HuH-7.5 (cell line): ENCODE data around the gene GPC6.
A peak's percentile ranks its signal among the peaks of the same experiment; 100 is the strongest.
"Not testable (repeated sequence)": the region's sequence is repeated elsewhere in the genome, so short reads cannot be mapped to it uniquely, and the experiment has no call there.

Experiments used
- DNase-seq: peaks from one replicate; pipeline ENCODE4 v3.0.0; 2011; ENCODE audit warnings: low spot score

The GPC6 gene

GRCh38 chr13:93320942-93321341 is 94.3 kb downstream of the GPC6 start:
- no peak for DNase-seq

DNA sequence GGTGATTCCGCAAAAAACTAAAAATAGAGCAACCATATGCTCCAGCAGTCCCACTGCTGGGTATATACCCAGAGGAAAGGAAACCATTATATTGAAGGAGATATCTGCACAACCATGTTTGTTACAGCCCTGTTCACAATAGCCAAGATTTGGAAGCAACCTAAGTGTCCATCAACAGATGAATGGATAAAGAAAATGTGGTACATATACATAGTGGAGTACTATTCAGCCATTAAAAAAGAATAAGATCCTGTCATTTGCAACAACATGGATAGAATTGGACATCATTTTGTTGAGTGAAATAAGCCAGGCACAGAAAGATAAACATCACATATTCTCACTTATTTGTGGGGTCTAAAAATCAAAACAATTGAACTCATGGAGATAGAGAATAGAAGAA is 97.3 kb downstream of the GPC6 start:
- DNase-seq = not testable (repeated sequence)

- no peak for DNase-seq
These were observed 99.0 kb downstream of the GPC6 start for GRCh38 chr13:93325303-93326233.

- DNase-seq = no peak
These were observed 99.7 kb downstream of the GPC6 start for GRCh38 chr13:93326234-93326811.

DNA sequence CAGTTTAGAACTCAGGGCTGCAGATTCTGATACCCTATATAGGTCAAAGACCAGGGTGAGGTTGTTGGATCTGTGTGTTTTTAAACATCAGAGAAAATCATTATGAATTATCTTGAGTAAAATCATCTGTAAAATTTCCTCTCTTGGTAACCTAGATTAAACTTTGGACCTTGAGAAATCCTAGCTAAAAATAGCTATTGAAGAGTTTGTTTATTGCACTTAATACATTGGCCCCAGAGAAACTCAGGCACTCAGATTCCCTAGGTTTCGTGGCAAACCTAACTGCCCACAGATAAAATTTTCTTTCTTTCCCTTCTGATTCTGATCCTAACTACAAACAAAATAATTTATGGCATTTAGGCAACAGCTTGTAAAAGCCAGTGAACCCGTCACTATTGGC is 102.3 kb downstream of the GPC6 start:
- DNase-seq = no peak

DNA sequence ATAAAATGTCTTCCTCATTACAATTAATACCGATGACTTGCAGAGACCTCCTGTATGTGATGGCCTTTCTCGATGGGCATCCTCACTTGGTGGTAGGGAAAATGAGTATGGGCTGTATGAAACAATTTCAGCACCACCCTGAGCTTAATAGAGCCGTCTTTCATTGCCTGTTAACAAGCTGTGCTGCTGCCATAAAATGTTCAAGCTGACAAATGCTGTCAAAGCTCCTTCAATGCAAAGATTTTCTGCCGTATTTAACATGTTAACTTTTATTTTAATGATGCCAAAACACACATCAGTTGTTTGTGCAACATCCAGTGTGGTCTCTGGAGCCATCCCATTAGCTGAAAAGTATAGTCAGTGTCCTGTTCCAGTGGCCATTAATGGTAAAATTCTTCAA is 110.1 kb downstream of the GPC6 start:
- no peak for DNase-seq

DNA sequence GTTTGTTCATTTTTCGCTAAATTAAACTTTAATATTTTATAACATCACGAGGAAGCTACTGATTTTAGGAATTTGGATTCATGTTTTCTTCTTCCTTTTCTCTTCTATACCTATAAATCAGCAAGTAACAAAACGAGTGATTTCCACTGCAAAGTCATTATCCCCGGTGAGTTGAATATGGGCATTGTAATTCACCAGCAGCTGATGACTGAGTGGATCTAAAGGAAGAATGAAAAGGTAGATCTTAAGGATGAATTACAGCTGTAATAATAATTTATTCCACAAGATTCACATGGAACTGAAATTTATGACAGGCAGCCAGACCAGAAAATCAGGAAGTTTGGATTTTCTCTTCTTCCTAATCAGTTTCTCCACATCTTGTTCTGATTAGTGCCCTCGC is 111.4 kb downstream of the GPC6 start:
- DNase-seq = no peak

- DNase-seq = no peak
These were observed 112.3 kb downstream of the GPC6 start for GRCh38 chr13:93338906-93339305.

DNA sequence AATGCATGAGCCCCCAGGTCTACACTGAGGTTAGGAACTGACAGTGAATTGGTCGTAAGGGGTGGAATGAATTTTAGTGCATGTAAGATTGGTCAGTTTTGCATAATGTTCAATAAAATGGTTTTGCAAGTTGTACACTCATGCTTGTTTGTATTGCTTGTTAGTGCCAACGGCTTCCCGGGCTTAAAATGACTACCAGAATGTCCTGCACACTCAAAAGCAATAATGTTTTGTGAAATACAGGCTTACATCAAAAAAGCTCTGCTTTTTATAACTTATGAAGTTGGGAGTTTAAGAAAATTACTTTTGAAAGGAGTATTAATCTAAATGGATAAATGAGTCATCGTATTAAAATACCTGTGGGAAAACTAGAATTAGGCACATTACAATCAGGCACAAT is 112.9 kb downstream of the GPC6 start:
- DNase-seq = no peak

GRCh38 chr13:93341517-93341916 is 114.9 kb downstream of the GPC6 start:
- no peak for DNase-seq

DNA sequence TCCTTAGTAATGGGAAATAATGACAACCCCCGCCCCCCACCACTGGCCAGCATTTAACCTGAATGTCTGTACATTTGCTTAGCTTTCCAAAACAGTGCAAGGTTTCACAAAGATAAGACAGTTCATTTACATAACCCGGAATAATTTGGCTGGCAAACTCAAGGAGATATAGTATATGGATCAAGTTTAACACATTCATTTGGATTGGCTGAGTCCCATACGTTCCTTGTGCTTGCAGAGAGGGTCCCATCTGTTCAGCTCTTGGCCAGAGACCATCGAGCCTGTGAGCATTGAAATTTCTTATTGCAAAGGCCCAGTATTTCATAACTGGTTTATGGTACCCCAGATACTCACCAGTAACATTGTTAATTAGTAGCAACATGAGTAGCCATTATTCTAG is 116.5 kb downstream of the GPC6 start:
- DNase-seq = no peak

DNA sequence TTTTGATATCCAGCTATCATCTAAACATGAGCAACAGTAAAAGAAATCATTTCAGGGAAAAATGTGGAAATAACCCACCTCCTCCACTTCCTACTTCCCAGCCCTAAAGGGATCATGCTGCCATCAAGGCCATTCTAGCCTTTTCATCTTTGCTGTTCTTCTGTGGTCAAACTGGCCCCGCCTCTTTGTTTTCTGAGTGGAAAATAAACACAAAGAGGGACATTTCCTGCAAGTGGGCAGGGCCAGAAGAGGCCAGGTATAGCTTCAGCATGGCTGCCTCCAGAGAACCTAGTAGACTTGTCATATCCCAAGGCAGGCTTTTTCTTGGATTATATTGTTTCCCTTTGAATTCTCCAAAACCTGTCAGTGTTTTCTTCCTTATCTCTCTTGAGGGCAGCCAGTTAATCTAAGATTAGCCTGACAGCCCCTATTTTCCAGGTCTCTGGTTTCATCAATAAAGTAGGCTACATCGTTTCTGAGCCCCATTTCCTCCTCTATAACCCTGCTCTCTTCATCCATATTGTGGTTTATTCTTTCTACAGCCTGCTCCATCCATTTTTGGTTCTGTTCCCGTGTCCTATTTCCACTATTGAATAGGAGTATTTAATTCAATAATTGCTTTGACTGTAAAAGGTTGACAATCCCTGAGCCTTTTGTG is 117.6 kb downstream of the GPC6 start:
- no peak for DNase-seq

GRCh38 chr13:93345024-93345423 is 118.4 kb downstream of the GPC6 start:
- DNase-seq = no peak

GRCh38 chr13:93345770-93346169 is 119.2 kb downstream of the GPC6 start:
- no peak for DNase-seq

GRCh38 chr13:93352616-93353015 is 126.0 kb downstream of the GPC6 start:
- no peak for DNase-seq

- no peak for DNase-seq
These were observed 128.5 kb downstream of the GPC6 start for GRCh38 chr13:93355094-93355493.

DNA sequence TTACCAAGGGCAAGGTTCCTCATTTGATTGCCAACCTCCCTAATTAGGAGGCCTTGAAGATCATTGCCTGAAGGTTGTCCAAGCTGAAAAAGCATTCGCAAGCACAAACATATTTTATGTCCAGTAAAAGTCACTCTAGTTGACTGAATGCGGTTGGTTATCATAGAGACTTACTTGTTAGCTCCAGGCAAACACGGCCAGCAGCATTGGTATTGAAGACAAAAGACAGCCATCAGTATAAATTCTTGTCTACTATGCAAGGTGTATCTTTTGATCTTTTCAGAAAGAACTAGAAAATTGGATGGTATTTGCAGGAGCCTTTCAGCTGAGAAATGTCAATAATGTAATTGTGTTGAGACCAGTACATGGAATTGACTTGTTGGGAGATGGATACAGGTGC is 129.9 kb downstream of the GPC6 start:
- DNase-seq = no peak

GRCh38 chr13:93360021-93360420 is 133.4 kb downstream of the GPC6 start:
- DNase-seq = no peak

DNA sequence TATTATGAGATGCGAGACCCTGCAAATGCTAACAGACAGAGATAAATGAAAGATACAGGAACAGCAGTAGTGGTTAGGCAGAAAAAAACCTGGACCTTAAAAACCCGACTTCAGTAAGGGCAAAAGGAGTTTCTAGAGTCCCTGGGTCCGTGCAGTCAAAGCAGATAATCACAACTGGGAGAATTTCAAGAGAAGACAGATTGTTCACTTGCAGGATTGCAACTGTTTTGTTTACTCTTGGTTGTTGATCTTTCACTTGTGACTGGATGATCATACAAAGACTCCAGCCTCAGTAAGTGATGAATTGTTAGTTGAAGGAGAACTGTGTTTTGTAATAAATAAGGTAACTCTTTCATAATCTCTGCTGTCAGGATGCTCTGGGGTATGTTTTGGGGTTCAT is 135.1 kb downstream of the GPC6 start:
- peak; percentile 25 for DNase-seq

DNA sequence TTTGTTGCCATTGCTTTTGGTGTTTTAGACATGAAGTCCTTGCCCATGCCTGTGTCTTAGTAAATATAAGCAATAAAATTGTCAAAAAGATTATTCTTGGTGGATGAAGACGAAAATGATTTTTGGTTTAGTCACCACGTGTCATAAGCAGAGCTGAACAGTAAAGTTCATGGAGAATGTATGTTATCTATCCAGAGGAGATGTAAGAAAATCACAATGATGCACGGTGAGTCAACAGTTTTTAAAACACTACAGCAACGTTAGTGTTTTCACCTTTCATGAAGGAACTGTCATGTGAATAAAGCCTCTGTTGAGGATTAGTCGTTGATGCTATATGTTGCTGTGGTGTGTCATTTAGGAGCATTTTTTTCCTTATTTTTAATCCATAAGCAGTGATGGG is 137.6 kb downstream of the GPC6 start:
- no peak for DNase-seq

DNA sequence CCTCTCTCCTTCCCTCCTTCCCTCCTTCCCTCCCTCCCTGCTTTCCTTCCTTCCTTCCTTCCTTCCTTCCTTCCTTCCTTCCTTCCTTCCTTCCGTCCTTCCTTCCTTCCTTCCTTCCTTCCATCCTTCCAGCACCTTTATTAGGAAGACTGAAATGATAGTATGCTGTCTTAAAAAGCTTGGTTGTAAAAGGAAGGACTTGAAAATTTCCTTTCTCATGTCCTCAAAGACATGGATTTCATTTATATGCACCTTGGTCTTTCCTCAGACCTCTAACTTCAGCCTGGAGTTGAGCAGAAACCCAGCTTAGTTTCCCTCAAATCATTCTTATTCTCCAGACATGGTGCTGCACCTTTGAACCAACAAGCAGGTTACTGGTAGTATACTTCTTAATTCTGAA is 141.7 kb downstream of the GPC6 start:
- no peak for DNase-seq

- DNase-seq = no peak
These were observed 142.1 kb downstream of the GPC6 start for GRCh38 chr13:93368718-93369117.

DNA sequence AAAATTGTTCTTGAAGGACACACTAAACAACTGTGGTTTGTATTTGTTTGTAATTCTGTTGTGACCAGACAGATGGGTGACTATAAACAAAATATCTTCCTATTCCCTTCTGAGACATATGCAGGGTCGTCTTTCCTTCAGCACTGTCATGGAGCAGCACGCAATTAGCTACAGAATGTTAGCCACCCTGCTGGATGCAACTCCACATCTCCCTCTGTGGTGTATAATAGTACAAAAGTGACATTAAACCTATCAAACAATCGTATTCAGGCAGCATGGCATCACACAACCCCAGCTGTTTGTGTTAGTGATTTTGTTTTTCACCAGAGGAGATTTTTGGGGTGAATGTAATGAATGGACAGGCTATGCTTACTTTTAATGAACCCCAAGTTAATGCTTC is 146.2 kb downstream of the GPC6 start:
- no peak for DNase-seq
